ENCODE results near the gene MRC2.

Gene MRC2

DNA sequence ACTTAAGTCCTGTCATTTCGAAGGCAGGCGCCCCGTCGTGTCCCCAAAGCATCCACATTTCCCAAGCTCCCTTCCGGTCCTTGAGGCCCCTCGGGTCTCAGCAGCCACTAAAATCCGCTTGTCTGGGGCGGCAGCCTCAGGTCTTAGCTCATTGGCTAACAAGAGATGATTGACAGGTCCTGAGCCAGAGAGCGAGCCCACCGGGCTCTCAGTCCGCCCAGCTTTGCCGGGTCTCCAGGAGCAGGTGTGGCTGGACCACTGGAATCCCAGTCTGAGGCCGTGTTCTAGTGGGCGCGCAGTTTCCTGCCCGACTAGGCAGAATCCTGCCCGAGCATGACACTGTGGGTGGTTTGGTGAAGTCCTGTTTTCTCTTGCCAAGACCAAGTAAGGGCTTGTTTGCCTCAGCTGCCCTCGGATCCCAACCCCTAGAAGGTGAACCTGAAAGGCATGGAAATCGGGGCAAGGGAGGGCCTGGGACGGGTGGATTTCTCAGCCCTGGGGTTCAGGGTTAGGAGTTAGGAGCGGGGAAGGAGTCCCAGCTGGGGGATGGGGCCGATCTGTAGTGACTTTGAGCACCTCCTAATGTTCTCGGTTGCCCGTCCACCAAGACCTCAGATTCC is 42.8 kb downstream of the MRC2 start:
- TF ChIP-seq POLR2AphosphoS5 (IDR thresholded peaks at IDR 0.05; ENCODE audit: low read depth) (no peak), SPI1 (IDR thresholded peaks at IDR 0.05; ENCODE audit: borderline replicate concordance, low read depth) (no peak), GABPA (IDR thresholded peaks at IDR 0.05; ENCODE audit: low read depth) (no peak)
- TF ChIP-seq, protein P1, sequence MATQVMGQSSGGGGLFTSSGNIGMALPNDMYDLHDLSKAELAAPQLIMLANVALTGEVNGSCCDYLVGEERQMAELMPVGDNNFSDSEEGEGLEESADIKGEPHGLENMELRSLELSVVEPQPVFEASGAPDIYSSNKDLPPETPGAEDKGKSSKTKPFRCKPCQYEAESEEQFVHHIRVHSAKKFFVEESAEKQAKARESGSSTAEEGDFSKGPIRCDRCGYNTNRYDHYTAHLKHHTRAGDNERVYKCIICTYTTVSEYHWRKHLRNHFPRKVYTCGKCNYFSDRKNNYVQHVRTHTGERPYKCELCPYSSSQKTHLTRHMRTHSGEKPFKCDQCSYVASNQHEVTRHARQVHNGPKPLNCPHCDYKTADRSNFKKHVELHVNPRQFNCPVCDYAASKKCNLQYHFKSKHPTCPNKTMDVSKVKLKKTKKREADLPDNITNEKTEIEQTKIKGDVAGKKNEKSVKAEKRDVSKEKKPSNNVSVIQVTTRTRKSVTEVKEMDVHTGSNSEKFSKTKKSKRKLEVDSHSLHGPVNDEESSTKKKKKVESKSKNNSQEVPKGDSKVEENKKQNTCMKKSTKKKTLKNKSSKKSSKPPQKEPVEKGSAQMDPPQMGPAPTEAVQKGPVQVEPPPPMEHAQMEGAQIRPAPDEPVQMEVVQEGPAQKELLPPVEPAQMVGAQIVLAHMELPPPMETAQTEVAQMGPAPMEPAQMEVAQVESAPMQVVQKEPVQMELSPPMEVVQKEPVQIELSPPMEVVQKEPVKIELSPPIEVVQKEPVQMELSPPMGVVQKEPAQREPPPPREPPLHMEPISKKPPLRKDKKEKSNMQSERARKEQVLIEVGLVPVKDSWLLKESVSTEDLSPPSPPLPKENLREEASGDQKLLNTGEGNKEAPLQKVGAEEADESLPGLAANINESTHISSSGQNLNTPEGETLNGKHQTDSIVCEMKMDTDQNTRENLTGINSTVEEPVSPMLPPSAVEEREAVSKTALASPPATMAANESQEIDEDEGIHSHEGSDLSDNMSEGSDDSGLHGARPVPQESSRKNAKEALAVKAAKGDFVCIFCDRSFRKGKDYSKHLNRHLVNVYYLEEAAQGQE (IDR thresholded peaks at IDR 0.05; ENCODE audit: insufficient replicate concordance, low read depth) = no peak

DNA sequence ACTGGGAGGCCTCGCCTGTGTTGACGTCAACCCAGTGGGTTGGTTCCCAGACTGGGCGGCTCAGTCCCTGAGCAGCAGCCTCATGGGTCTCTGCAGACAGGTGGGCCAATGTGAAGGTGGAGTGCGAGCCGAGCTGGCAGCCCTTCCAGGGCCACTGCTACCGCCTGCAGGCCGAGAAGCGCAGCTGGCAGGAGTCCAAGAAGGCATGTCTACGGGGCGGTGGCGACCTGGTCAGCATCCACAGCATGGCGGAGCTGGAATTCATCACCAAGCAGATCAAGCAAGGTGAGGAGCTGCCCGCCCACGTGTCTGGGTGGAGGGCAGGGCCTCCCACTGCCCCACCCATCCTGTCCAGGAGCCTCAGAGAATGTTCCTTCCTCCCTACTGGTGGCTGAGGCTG is 44.1 kb downstream of the MRC2 start:
- Histone ChIP-seq H3K27me3 (ENCODE audit: insufficient read depth, poor library complexity, severe bottlenecking) (no peaks in the 10 kb centered on the region), H3K4me3 (replicated peaks; ENCODE audit: insufficient read depth, low read length) (no peak overlapping the region), H3K27ac (replicated peaks) (no peak overlapping the region)
- TF ChIP-seq, protein P2, sequence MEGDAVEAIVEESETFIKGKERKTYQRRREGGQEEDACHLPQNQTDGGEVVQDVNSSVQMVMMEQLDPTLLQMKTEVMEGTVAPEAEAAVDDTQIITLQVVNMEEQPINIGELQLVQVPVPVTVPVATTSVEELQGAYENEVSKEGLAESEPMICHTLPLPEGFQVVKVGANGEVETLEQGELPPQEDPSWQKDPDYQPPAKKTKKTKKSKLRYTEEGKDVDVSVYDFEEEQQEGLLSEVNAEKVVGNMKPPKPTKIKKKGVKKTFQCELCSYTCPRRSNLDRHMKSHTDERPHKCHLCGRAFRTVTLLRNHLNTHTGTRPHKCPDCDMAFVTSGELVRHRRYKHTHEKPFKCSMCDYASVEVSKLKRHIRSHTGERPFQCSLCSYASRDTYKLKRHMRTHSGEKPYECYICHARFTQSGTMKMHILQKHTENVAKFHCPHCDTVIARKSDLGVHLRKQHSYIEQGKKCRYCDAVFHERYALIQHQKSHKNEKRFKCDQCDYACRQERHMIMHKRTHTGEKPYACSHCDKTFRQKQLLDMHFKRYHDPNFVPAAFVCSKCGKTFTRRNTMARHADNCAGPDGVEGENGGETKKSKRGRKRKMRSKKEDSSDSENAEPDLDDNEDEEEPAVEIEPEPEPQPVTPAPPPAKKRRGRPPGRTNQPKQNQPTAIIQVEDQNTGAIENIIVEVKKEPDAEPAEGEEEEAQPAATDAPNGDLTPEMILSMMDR (IDR thresholded peaks at IDR 0.05; ENCODE audit: insufficient read depth, low read length) = no peak
- TF ChIP-seq, protein P1 (IDR thresholded peaks at IDR 0.05; ENCODE audit: insufficient replicate concordance, low read depth) = no peak
- no peak for TF ChIP-seq POLR2AphosphoS5 (IDR thresholded peaks at IDR 0.05; ENCODE audit: low read depth)
- TF ChIP-seq GABPA (IDR thresholded peaks at IDR 0.05; ENCODE audit: low read depth) = no peak
- no peak for TF ChIP-seq SPI1 (IDR thresholded peaks at IDR 0.05; ENCODE audit: borderline replicate concordance, low read depth)
- DNase-seq (ENCODE audit: low read depth in 1 of 2, low spot score in 1 of 2) = no peak

More for the DNA sequence above, 42.8 kb downstream of the MRC2 start:
- Histone ChIP-seq H3K4me3 (replicated peaks; ENCODE audit: insufficient read depth, low read length) (no peak overlapping the region), H3K27me3 (ENCODE audit: insufficient read depth, poor library complexity, severe bottlenecking) (no peaks in the 10 kb centered on the region), H3K27ac (replicated peaks) (no peak overlapping the region)
- DNase-seq (ENCODE audit: low read depth in 1 of 2, low spot score in 1 of 2) = no peak

DNA sequence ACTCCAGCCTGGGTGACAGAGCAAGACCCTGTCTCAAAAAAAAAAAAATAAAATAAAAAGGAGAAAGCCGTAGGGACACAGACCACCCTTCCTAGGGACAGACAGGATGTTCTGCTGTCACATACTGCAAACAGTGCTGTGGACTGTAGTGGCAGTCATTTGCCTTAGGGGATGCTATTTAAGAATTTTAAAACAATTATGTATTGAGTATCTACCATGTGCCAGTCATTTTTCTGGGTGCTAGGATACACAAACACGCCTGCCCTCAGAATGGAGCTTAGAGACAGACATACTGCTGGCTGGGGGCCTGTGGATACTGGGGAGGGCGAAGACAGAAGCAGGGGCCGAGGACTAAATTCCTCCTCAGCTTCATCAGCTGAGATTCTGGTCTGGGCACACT is 45.5 kb downstream of the MRC2 start:
- no peaks in the 10 kb centered on the region for H3K27me3 ChIP-seq (ENCODE audit: insufficient read depth, poor library complexity, severe bottlenecking)
- H3K27ac ChIP-seq (replicated peaks) = no peak overlapping the region
- no peak overlapping the region for H3K4me3 ChIP-seq (replicated peaks; ENCODE audit: insufficient read depth, low read length)
- DNase-seq (ENCODE audit: low read depth in 1 of 2, low spot score in 1 of 2) = no peak
- TF ChIP-seq GABPA (IDR thresholded peaks at IDR 0.05; ENCODE audit: low read depth) (no peak), POLR2AphosphoS5 (IDR thresholded peaks at IDR 0.05; ENCODE audit: low read depth) (no peak), SPI1 (IDR thresholded peaks at IDR 0.05; ENCODE audit: borderline replicate concordance, low read depth) (no peak)
- TF ChIP-seq, protein P2 (IDR thresholded peaks at IDR 0.05; ENCODE audit: insufficient read depth, low read length) = no peak
- TF ChIP-seq, protein P1 (IDR thresholded peaks at IDR 0.05; ENCODE audit: insufficient replicate concordance, low read depth) = no peak

All from HL-60 (cell line).